Measurements from ENCODE around the gene OPALIN. TPM values are rescaled to one million over a fixed set of nuclear protein-coding genes. Genes with fewer than 3 reads are reported as not detected.

The OPALIN gene
- polyA plus RNA-seq, 1 of the 3 experiments (the other 2 are of a cell fraction), result not detected

- Histone ChIP-seq H3K27ac (ENCODE audit: low read depth in 2 of 2, low read length in 1 of 2) (no peak overlapping the region), H3K4me1 (ENCODE audit: control insufficient read depth in 1 of 2, insufficient read depth in 2 of 2, low read depth in 1 of 2, low read length in 1 of 2) (no peaks in the 10 kb centered on the region; a peak in 1 of 4 replicates), H3K4me2 (no peak overlapping the region), H3K9ac (no peak overlapping the region), H2AFZ (ENCODE audit: low read depth) (no peak overlapping the region), H3F3A (replicated peaks; ENCODE audit: insufficient read depth) (no peaks in the 10 kb centered on the region), H3K9me2 (no peaks in the 10 kb centered on the region), H4K20me1 (ENCODE audit: insufficient read depth) (no peaks in the 10 kb centered on the region), H3K79me2 (ENCODE audit: insufficient read depth) (no peaks in the 10 kb centered on the region), H3K4me3 (ENCODE audit: low read depth in 2 of 2, low read length in 1 of 2) (no peak overlapping the region), H3K36me3 (replicated peaks in 1 of 2; ENCODE audit: control insufficient read depth in 1 of 2, insufficient read depth in 2 of 2, low read length in 1 of 2) (no peaks in the 10 kb centered on the region), H3K9me3 (no peaks in the 10 kb centered on the region), H3K27me3 (ENCODE audit: insufficient read depth) (peaks cover 25% of the 10 kb centered on the region; the same call in 1 of the 2 replicates)
- ChIA-PET CTCF (interaction anchor here (0.6 to 10.5 kb wide), 38 partner anchors 9 to 625 kb away, joined by 3 to 159 read pairs (median 4); partner anchors contain the start of gene TLL2), POLR2A (no interaction called here)
- DNase-seq, result peak; percentile 87
- WGBS (ENCODE audit: low lambda C conversion rate), result 37% methylated on average over 24 of the region's 24 CpGs
- TF ChIP-seq RFX5 (IDR thresholded peaks at IDR 0.05; ENCODE audit: low read length) (no peak), GATA2 (CRISPR knock-in tag; IDR thresholded peaks at IDR 0.05) (no peak), USF2 (IDR thresholded peaks at IDR 0.05; ENCODE audit: borderline replicate concordance, low read depth, low read length) (no peak), TAF1 (IDR thresholded peaks at IDR 0.05; ENCODE audit: borderline replicate concordance, low read depth, low read length) (no peak), CTCF (IDR thresholded peaks at IDR 0.05) (peak; percentile 90), RCOR1 (IDR thresholded peaks at IDR 0.05; ENCODE audit: low read length) (peak; percentile 19; the same call in 1 of the 2 replicates), MXI1 (IDR thresholded peaks at IDR 0.05; ENCODE audit: low read depth, low read length) (no peak), RXRA (IDR thresholded peaks at IDR 0.05; ENCODE audit: borderline replicate concordance, low read depth) (no peak), SIN3A (IDR thresholded peaks at IDR 0.05; ENCODE audit: borderline replicate concordance, low read depth, low read length) (no peak), CHD2 (IDR thresholded peaks at IDR 0.05; ENCODE audit: low read length, partially characterized antibody) (peak; percentile 23), TCF12 (IDR thresholded peaks at IDR 0.05) (no peak), REST (IDR thresholded peaks at IDR 0.05; ENCODE audit: low read depth, low read length) (no peak), IRF3 (IDR thresholded peaks at IDR 0.05; ENCODE audit: low read depth, low read length) (no peak), TEAD4 (IDR thresholded peaks at IDR 0.05; ENCODE audit: borderline replicate concordance, insufficient read depth) (no peak), EP300 (IDR thresholded peaks at IDR 0.05; ENCODE audit: borderline replicate concordance in 1 of 2, low read depth in 1 of 2, low read length in 1 of 2) (no peak), JUND (IDR thresholded peaks at IDR 0.05) (no peak), ELF1 (IDR thresholded peaks at IDR 0.05) (no peak), MEF2A (IDR thresholded peaks at IDR 0.05; ENCODE audit: borderline replicate concordance, low read depth) (no peak), FOSL2 (IDR thresholded peaks at IDR 0.05; ENCODE audit: borderline replicate concordance, low read depth) (no peak), NRF1 (IDR thresholded peaks at IDR 0.05; ENCODE audit: low read depth, low read length) (no peak), YY1 (IDR thresholded peaks at IDR 0.05; ENCODE audit: low read depth) (no peak), PBX3 (IDR thresholded peaks at IDR 0.05) (no peak), NFIC (IDR thresholded peaks at IDR 0.05; ENCODE audit: borderline replicate concordance) (no peak)
These were observed 37.4 kb upstream of the OPALIN start for GRCh38 chr10:96395931-96396877.
